Stimulated activated naive CD8-positive, alpha-beta T cell treated with anti-CD3 and anti-CD28 coated beads, Interleukin-15, Interleukin-2, amounts not matched to agents 100 ng/mL and 50 ng/mL, for 24 hours (primary cell): Measurements from ENCODE around the gene MAD1L1.

Source experiments
- H3K27ac Mint-ChIP-seq: one replicate; pipeline ENCODE4 v1.8.0; 2021; ENCODE audit warnings: mild to moderate bottlenecking, mixed read lengths
- H3K27me3 Mint-ChIP-seq: one replicate; pipeline ENCODE4 v1.8.0; 2021; ENCODE audit warnings: mixed read lengths
- H3K36me3 Mint-ChIP-seq: one replicate; pipeline ENCODE4 v1.8.0; 2021; ENCODE audit warnings: low read depth, mixed read lengths
- H3K4me1 Mint-ChIP-seq: one replicate; pipeline ENCODE4 v1.8.0; 2021; ENCODE audit warnings: low read depth, mixed read lengths
- H3K4me3 Mint-ChIP-seq: one replicate; pipeline ENCODE4 v1.8.0; 2021; ENCODE audit warnings: mild to moderate bottlenecking, mixed read lengths
- H3K9me3 Mint-ChIP-seq: one replicate; pipeline ENCODE4 v1.8.0; 2021; ENCODE audit warnings: mixed read lengths

Gene MAD1L1

DNA sequence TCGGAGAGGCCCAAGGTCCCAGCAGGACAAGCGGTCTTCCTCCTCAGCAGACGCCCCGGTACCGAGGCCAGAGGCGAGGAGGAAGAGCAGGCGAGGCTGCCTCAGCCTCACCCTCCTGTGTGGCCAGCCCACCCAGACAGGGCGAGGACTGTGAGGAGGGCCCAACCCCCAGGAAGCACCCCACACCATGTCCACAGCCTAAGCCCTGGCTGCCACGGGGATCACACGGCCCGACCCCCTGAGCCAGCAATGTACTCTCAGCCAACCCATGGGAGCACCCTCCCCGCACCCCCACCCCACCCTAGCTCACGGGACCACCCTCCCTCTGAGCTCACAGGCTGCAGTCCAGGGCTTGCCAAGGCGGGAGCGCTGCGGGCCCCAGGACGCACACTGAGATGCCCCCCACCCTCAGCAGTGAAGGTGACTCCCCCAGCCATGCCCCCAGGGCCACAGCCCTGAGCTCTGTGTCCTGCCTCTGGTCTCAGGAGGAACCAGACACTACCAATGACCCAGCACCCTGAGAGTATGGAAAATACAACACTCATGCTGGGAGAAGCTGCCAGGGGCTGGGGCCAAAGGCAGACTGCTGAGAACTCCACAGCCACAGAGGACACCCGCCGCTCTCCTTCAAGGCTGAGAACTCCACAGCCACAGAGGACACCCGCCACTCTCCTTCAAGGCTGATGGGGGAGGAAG, 93.6 kb downstream of the MAD1L1 start:
- Mint-ChIP-seq H3K36me3 (peaks cover 3% of the 10 kb centered on the region), H3K27ac (no peak overlapping the region), H3K9me3 (no peaks in the 10 kb centered on the region), H3K4me1 (peaks cover 9% of the 10 kb centered on the region), H3K4me3 (no peak overlapping the region), H3K27me3 (no peaks in the 10 kb centered on the region)

DNA sequence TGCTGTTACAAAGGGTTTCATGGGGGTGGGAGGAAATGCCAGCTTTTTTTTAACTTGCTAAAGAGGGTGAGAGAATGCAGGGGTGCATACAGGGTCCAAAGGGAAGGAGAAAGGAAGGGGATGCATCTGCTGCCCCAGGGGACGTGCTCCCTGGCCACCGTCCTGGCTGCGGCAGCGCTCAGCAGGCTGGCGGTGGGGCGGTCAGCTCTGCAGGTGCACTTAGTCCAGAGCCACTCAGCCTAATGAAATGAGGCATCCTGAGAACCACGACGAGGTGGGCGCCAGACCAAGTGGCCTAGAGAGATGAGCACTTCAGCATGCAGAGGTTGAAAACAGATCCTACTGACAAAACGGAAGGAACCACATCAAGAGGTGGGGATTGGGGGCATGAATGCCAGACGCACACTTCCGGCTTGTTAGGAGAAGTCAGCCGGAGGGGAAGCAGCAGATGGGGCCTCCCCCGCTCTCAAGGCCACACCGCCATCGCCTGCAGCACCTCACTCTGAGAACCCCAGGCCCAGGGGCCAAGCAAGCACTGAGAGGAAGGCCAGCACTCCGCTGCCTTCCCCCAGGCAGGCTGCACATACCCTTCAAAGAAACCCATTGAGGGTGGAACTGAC, 94.5 kb downstream of the MAD1L1 start:
- Mint-ChIP-seq H3K36me3 (peaks cover 6% of the 10 kb centered on the region), H3K27ac (peak overlapping the region; percentile 75), H3K4me1 (peaks cover 9% of the 10 kb centered on the region), H3K4me3 (peak overlapping the region; percentile 62), H3K9me3 (no peaks in the 10 kb centered on the region), H3K27me3 (no peaks in the 10 kb centered on the region)

DNA sequence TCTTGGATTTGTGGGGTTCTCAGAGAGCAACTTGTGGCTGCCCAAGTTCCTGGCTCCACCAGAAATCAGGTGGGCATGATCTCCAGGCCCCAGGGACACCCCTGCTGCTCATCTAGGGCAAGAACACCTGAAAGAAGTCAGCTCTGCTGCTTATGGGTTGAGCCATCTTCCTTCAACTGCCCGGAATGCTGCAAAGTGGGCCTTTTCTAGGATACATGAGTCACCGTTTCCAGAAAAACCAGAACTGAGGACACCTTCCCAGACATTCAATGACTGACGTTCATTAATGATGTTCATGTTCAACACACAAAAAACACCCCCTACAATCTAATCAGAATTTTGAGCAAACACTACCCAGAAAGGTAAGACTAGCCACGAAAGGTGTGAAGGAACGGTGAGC, 98.0 kb downstream of the MAD1L1 start:
- H3K36me3 Mint-ChIP-seq: peaks cover 7% of the 10 kb centered on the region

DNA sequence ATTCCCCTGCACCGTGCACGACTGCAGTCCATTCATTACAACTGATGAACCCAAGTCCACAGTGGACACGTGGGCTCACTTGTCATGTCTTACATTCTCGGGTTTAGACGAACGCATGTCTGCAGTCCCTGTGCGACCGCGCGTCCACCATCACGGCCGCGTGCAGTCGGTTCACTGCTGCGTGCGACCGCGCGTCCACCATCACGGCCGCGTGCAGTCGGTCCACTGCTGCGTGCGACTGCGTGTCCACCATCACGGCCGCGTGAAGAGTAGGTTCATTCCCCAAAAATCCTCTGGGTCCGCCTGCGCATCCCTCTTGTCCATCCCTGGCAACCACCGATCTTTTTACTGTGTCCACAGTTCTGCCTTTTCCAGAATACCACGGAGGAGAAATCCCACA, 100.5 kb downstream of the MAD1L1 start:
- Mint-ChIP-seq H3K4me3 (no peak overlapping the region), H3K27me3 (no peaks in the 10 kb centered on the region), H3K27ac (no peak overlapping the region), H3K36me3 (peaks cover 7% of the 10 kb centered on the region), H3K4me1 (no peaks in the 10 kb centered on the region), H3K9me3 (no peaks in the 10 kb centered on the region)

More for the DNA sequence above, 98.0 kb downstream of the MAD1L1 start:
- Mint-ChIP-seq H3K4me1 (peaks cover 9% of the 10 kb centered on the region), H3K27ac (no peak overlapping the region), H3K27me3 (no peaks in the 10 kb centered on the region), H3K9me3 (no peaks in the 10 kb centered on the region), H3K4me3 (no peak overlapping the region)

DNA sequence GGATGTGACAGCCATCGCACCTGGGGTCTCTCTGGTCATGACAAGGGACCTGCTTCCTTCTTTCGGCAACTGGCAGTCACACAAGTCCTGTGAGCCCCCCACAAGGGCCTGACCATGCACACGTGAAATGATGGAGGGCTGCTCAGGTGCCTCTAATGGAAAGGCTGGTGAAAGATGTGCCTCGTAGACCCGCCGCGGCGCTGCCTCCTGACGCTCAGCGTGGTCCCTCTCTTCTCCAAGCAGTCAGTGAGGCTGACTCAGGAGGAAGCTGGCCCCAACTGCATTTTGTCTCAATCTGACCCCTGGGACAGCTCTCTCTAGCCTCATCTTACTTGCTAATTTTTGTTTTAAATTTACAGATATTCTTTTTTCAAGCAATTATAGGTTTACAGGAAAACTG, 100.9 kb downstream of the MAD1L1 start:
- no peaks in the 10 kb centered on the region for H3K4me1 Mint-ChIP-seq
- H3K9me3 Mint-ChIP-seq: no peaks in the 10 kb centered on the region
- H3K27me3 Mint-ChIP-seq: no peaks in the 10 kb centered on the region
- peaks cover 7% of the 10 kb centered on the region for H3K36me3 Mint-ChIP-seq
- H3K27ac Mint-ChIP-seq: no peak overlapping the region
- H3K4me3 Mint-ChIP-seq: no peak overlapping the region

DNA sequence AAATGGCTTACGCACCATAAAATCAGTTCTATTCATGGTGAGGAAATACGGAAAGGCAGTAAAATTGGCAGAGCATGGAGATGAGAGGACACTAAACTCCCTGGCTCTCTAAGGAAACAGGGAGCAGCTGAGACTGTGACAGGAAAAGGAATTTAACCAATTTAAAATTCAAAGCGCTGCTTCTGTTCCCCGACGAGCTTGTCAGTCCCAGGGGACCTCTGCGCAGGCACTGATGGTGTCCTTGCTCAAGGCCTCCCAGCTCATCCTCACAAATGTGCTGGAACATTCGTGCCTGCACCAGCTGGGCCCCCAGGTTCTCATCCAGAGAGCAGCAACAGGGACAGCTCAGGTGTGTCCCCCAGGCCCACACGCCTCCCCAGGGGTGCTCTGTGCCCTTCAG, 101.4 kb downstream of the MAD1L1 start:
- H3K4me3 Mint-ChIP-seq: no peak overlapping the region
- no peaks in the 10 kb centered on the region for H3K9me3 Mint-ChIP-seq
- H3K4me1 Mint-ChIP-seq: no peaks in the 10 kb centered on the region
- no peak overlapping the region for H3K27ac Mint-ChIP-seq
- no peaks in the 10 kb centered on the region for H3K27me3 Mint-ChIP-seq
- peaks cover 7% of the 10 kb centered on the region for H3K36me3 Mint-ChIP-seq

DNA sequence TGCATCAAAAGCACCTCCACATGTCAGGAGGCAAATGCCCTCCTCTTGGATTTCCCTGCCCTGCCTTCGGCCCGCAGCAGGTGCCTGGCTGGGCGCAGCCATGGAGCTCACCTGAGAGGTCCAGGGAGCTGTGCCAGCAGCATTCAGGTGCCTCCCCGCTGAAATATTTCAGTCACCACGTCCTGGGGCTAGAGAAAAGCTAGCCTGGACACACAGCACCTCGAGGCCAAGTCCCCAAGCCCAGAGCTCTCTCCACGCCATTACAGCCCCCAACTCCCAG, 102.7 kb downstream of the MAD1L1 start:
- H3K36me3 Mint-ChIP-seq: peaks cover 4% of the 10 kb centered on the region

DNA sequence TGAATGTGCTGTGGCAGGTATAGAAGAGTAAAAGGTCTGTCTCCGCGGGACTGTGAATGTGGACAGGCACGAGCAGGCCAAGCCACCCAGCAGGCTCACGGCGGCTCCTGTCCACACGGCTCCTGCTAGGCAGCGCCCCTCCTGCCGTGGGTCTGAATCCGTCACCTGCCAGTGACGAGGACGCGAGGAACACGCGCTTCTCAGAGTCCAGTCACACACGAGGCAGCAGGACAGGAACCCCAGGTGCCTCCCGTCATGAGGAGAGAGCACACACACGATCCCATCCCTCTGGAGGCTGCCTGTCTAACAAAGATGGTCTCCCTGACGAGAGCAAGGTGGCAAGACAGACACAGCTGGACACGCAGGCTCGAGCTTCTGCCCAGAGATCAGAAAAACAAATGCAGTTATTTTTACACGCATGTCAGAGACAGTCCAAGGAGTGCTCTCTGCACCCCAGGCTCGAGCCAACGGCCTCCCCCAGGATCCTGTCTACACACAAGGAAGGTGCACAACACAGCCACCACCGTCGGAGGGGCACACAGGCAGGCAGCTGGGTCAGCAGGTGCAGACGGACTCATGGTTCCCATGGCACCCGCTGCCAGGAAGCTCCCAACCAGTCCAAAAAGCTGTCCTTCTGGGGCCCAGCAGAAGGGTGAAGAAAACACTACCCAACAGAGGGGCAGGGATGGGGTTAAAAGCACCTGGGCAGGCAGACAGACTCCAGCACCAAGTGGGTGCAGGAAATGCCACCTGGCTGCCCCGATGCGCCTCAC, 103.2 kb downstream of the MAD1L1 start:
- Mint-ChIP-seq H3K4me1 (no peaks in the 10 kb centered on the region), H3K27me3 (no peaks in the 10 kb centered on the region), H3K36me3 (peaks cover 4% of the 10 kb centered on the region), H3K9me3 (no peaks in the 10 kb centered on the region), H3K4me3 (no peak overlapping the region), H3K27ac (no peak overlapping the region)

More for the DNA sequence above, 102.7 kb downstream of the MAD1L1 start:
- Mint-ChIP-seq H3K27me3 (no peaks in the 10 kb centered on the region), H3K9me3 (no peaks in the 10 kb centered on the region), H3K4me1 (no peaks in the 10 kb centered on the region), H3K27ac (no peak overlapping the region), H3K4me3 (no peak overlapping the region)

DNA sequence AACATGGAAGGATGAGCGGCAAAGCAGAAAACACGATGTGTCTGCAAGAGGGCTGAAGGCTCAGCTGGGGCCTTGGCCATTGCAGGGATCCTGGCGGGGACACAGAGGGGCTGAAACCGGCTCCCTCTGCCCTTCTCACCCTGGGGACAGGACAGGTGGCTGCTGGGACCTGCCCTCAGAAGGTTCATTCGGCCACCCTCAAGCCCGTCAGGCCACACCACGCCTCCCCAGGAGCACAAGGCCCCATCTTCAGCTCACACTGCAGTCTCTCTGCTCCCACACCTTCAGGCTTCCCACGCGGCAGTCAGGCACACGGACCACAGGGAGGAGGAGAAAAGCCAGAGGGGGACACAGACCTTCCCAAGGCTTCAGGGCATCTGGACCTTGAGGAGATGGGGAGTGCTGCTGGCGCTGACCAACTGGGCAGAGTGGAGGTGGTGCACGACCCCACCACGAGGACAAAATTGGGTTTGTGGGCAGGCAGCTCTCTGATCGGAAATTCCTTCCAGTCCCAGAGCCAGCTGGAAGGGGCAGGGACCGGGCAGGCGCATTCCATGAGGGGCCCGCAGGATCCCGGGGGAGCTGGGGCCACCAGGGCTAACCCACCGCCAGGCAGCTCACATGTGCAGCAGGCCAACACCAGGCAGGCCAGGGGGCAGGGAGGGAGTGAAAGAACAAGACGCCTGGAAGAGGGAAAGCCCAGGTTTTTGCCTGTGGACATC, 104.0 kb downstream of the MAD1L1 start:
- H3K9me3 Mint-ChIP-seq: no peaks in the 10 kb centered on the region
- H3K4me3 Mint-ChIP-seq: no peak overlapping the region
- no peak overlapping the region for H3K27ac Mint-ChIP-seq
- H3K27me3 Mint-ChIP-seq: no peaks in the 10 kb centered on the region
- peaks cover 4% of the 10 kb centered on the region for H3K36me3 Mint-ChIP-seq
- H3K4me1 Mint-ChIP-seq: no peaks in the 10 kb centered on the region

DNA sequence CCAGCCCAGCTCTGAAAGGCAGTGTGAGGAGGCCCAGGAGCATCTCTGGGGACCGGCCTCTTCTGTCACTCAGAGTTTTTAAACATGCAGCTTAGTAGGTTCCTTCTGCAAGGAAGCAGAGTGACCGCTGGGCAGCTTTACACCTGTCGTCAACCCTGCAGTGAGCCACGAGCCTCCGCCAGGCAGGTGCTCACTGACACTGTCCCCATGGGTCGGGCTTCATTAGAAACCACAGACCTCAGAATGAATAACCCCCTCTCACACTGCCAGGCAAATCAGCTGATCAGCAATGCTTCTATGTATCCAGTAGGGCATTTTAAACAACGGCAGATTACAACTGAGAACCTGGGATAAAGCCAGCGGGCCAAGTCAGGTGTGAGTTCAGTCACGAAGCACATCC, 106.1 kb downstream of the MAD1L1 start:
- Mint-ChIP-seq H3K36me3 (no peaks in the 10 kb centered on the region), H3K4me3 (no peak overlapping the region), H3K4me1 (no peaks in the 10 kb centered on the region), H3K9me3 (no peaks in the 10 kb centered on the region), H3K27me3 (no peaks in the 10 kb centered on the region), H3K27ac (no peak overlapping the region)

DNA sequence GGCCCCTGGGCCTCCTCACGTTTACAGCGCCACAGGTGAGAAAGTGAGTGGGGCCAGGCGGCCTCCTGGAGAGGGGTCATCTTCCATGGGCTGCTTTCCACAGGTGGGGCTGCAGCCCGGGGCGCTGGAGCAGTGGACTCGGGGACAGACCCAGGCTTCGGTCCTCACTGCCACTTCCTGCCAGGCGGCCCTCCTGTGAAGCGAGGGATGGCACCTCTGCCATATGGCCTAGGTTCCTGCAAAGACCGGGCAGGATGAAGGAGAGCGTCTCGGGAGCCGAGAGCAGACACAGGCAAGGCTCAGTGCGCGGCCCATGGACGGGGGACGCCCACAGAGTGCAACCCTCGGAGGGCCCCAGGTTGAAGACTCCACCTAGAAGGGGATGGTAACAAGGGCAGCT, 106.8 kb downstream of the MAD1L1 start:
- H3K27me3 Mint-ChIP-seq: no peaks in the 10 kb centered on the region
- no peaks in the 10 kb centered on the region for H3K9me3 Mint-ChIP-seq
- H3K4me3 Mint-ChIP-seq: no peak overlapping the region
- H3K27ac Mint-ChIP-seq: no peak overlapping the region
- no peaks in the 10 kb centered on the region for H3K36me3 Mint-ChIP-seq
- H3K4me1 Mint-ChIP-seq: no peaks in the 10 kb centered on the region

DNA sequence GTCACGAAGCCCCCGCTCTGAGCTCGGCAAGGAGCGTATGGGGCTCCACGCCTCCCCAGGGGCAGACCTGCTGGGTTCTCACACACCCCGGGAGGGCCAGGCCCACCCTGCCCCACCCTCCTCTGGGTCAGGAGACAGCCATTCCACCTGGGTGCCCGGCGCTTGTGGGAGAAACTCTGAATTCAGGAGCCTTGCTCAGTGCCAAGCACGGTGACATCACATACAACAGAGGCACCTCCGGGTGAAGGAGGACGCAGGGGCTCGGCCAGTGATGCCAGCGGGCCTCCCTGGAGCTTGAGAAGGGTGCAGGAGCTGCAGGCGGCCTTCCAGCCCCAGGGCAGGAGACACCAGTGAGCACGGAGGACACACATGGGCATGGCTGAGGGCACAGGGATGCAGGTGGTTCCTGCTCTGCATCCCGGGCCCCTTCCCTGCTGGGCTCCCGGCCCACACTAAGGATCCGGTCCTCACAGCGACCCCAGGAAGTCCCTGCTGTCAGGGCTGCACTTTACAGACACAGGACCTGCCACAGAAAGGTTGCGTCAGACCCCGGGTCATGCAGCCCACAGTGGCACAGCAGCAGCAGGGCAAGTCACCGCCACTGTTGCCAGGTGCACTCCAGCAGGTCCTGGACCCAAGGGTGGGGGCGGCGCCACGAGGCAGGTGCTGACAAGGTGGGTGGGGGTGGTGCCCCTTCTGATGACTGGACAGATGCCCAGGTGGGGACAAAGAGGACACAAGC, 108.0 kb downstream of the MAD1L1 start:
- Mint-ChIP-seq H3K4me3 (no peak overlapping the region), H3K36me3 (peaks cover 3% of the 10 kb centered on the region), H3K27me3 (no peaks in the 10 kb centered on the region), H3K27ac (no peak overlapping the region), H3K9me3 (no peaks in the 10 kb centered on the region), H3K4me1 (peaks cover 10% of the 10 kb centered on the region)

DNA sequence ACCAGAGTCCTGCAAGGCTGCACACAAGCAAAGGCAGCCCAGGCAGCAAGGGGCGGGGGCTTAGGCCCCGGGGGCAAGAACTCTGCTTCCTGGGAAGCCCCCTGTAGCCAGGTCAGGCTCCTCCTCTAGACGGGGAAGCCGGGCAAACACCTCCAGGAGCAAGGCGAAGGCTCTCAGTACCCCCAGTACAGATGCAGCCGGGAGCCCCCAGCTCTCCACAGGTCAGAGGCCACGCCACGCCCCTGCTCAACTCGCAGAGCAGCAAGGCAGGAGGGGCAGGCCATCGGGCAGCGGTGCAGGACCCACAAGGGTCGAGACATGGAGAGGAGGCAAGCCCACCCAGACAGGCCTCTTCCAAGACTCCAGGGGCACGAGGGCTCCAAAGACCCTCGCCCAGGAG, 108.8 kb downstream of the MAD1L1 start:
- Mint-ChIP-seq H3K27ac (no peak overlapping the region), H3K9me3 (no peaks in the 10 kb centered on the region), H3K4me3 (no peak overlapping the region), H3K4me1 (peaks cover 15% of the 10 kb centered on the region), H3K27me3 (no peaks in the 10 kb centered on the region), H3K36me3 (peaks cover 3% of the 10 kb centered on the region)

DNA sequence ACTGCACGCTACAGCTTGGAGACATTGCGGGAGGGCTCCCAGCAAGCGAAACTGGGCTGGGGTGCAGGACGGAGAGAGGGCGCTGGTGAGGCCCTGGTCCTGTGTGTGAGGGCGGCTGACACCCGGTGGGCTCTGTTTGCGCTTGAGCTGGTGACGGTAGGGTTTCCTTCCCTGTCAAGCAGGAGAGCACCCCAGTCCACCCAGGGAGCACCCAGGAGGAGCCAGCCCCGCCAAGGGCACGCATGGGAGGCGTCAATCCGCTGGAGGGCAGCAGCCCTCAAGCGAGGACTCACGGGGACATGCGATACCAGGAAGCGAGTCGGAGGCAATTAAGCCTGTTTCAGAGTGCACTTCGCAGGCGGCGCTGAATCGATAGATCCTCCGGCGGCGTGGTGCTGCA, 109.4 kb downstream of the MAD1L1 start:
- Mint-ChIP-seq H3K27ac (no peak overlapping the region), H3K36me3 (peaks cover 8% of the 10 kb centered on the region), H3K27me3 (no peaks in the 10 kb centered on the region)

More for the DNA sequence above, 109.4 kb downstream of the MAD1L1 start:
- H3K4me3 Mint-ChIP-seq: no peak overlapping the region
- peaks cover 16% of the 10 kb centered on the region for H3K4me1 Mint-ChIP-seq
- H3K9me3 Mint-ChIP-seq: no peaks in the 10 kb centered on the region
